ENCODE measurements around the gene EGR2.

GRCh38 chr10:62850646-62851045 is 34.5 kb upstream of the EGR2 start:
- TF ChIP-seq, protein P1, sequence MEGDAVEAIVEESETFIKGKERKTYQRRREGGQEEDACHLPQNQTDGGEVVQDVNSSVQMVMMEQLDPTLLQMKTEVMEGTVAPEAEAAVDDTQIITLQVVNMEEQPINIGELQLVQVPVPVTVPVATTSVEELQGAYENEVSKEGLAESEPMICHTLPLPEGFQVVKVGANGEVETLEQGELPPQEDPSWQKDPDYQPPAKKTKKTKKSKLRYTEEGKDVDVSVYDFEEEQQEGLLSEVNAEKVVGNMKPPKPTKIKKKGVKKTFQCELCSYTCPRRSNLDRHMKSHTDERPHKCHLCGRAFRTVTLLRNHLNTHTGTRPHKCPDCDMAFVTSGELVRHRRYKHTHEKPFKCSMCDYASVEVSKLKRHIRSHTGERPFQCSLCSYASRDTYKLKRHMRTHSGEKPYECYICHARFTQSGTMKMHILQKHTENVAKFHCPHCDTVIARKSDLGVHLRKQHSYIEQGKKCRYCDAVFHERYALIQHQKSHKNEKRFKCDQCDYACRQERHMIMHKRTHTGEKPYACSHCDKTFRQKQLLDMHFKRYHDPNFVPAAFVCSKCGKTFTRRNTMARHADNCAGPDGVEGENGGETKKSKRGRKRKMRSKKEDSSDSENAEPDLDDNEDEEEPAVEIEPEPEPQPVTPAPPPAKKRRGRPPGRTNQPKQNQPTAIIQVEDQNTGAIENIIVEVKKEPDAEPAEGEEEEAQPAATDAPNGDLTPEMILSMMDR (conservative IDR thresholded peaks at IDR 0.05), result no peak
- TF ChIP-seq ZFX (IDR thresholded peaks at IDR 0.05), result no peak

Data from C4-2B (cell line).